ENCODE measurements around the gene DGKK. TPM values are rescaled to one million over a fixed set of nuclear protein-coding genes. Genes with fewer than 3 reads are reported as not detected.

DGKK gene
- total RNA-seq = not detected
- long read RNA-seq = 0 reads

DNA sequence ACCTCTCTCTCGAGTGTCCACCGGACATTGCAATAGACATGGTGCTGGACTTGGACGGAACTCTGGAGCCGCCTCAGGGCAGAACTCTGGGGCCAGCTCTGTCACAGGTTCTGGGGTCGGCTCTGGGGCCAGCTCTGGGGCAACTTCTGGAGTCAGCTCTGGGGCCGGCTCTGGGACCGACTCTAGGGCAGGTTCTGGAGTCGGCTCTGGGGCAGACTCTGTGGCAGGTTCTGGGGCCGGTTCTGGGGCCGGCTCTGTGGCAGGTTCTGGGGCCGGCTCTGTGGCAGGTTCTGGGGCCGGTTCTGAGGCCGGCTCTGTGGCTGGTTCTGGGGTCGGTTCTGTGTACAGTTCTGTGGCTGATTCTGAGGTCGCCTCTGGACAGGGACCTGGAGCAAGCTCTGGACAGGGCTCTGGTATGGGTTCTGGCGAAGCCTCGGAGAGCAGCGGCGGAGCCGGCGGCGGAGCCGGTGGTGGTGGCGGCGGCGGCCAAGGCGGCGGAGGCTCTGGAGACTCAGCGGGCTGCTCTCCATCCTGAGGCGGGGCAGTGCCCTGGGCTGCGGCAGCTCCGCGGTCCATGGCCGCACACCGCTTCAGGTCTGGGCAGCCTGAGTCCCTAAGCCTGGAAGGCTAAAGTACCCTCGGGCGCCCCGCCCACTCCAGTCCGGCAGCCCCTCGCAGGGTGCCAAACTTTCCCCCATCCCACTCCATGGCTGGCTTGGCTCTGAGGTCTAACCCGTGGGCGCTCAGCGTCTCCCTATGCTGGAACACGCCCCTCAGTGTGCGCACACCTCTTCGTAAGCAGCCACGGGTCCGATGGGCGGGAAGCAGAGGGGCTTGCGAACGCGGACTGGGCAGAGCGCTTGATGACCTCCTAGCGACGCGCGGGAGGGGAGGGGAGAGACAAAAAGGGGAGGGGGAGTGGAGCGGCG is at the start of gene DGKK:
TSS of gene DGKK (minus strand) at position 723 of the 929 bp plus-strand sequence. CDS start at position 576, 147 bp downstream.
- H3K4me3 ChIP-seq = peak within 1 kb of the TSS; percentile 40
- H3K27me3 ChIP-seq (ENCODE audit: low read depth) = peaks cover 99% of the 10 kb centered on the region

GRCh38 chrX:50514811-50515210 is 44.2 kb upstream of the DGKK start:
- intact Hi-C loops (cut with micrococcal nuclease) = no loop called here
- DNase-seq = no peak

More for the DNA sequence above, at the start of gene DGKK:
- H3K9me3 ChIP-seq (replicated peaks) = no peaks in the 10 kb centered on the region
- no peak for TF ChIP-seq CTCF (IDR thresholded peaks at IDR 0.05; ENCODE audit: borderline replicate concordance)
- intact Hi-C loops (cut with micrococcal nuclease) = no loop called here
- H3K27ac ChIP-seq (replicated peaks) = no peak within 1 kb of the TSS
- peaks cover 16% of the 10 kb centered on the region for H3K4me1 ChIP-seq
- no peak for DNase-seq
- no peaks in the 10 kb centered on the region for H3K36me3 ChIP-seq

GRCh38 chrX:50497114-50497513 is 26.5 kb upstream of the DGKK start:
- Histone ChIP-seq H3K36me3 (no peaks in the 10 kb centered on the region), H3K9me3 (replicated peaks) (no peaks in the 10 kb centered on the region), H3K4me3 (no peak overlapping the region), H3K27ac (replicated peaks) (no peak overlapping the region), H3K4me1 (no peaks in the 10 kb centered on the region), H3K27me3 (ENCODE audit: low read depth) (no peaks in the 10 kb centered on the region)
- no peak for DNase-seq
- TF ChIP-seq CTCF (IDR thresholded peaks at IDR 0.05; ENCODE audit: borderline replicate concordance) = no peak
- intact Hi-C loops (cut with micrococcal nuclease) = no loop called here

More at GRCh38 chrX:50514811-50515210, 44.2 kb upstream of the DGKK start:
- no peak overlapping the region for H3K4me3 ChIP-seq
- H3K4me1 ChIP-seq = no peaks in the 10 kb centered on the region
- TF ChIP-seq CTCF (IDR thresholded peaks at IDR 0.05; ENCODE audit: borderline replicate concordance) = no peak
- no peak overlapping the region for H3K27ac ChIP-seq (replicated peaks)
- no peaks in the 10 kb centered on the region for H3K36me3 ChIP-seq
- no peaks in the 10 kb centered on the region for H3K27me3 ChIP-seq (ENCODE audit: low read depth)
- no peaks in the 10 kb centered on the region for H3K9me3 ChIP-seq (replicated peaks)

- peak; percentile 32 for DNase-seq
- TF ChIP-seq CTCF (IDR thresholded peaks at IDR 0.05; ENCODE audit: borderline replicate concordance) = no peak
- Histone ChIP-seq H3K27ac (replicated peaks) (no peak overlapping the region), H3K9me3 (replicated peaks) (no peaks in the 10 kb centered on the region), H3K4me3 (no peak overlapping the region), H3K36me3 (no peaks in the 10 kb centered on the region), H3K4me1 (no peaks in the 10 kb centered on the region), H3K27me3 (ENCODE audit: low read depth) (no peaks in the 10 kb centered on the region)
- intact Hi-C loops (cut with micrococcal nuclease) = no loop called here
Measured at GRCh38 chrX:50495616-50496015, 25.0 kb upstream of the DGKK start.

GRCh38 chrX:50492720-50493119 is 22.1 kb upstream of the DGKK start:
- TF ChIP-seq CTCF (IDR thresholded peaks at IDR 0.05; ENCODE audit: borderline replicate concordance) = no peak
- H3K4me1 ChIP-seq = no peaks in the 10 kb centered on the region
- no peak overlapping the region for H3K27ac ChIP-seq (replicated peaks)
- intact Hi-C loops (cut with micrococcal nuclease) = no loop called here
- no peaks in the 10 kb centered on the region for H3K36me3 ChIP-seq
- H3K27me3 ChIP-seq (ENCODE audit: low read depth) = no peaks in the 10 kb centered on the region
- no peak overlapping the region for H3K4me3 ChIP-seq
- H3K9me3 ChIP-seq (replicated peaks) = no peaks in the 10 kb centered on the region
- no peak for DNase-seq
